Right atrium auricular region (tissue), 2 donors: ENCODE results near the gene MTARC2. TPM values are rescaled to one million over a fixed set of nuclear protein-coding genes. Genes with fewer than 3 reads are reported as not detected.

Experiments
- DNase-seq: peaks from one replicate; pipeline ENCODE4 v3.0.0-alpha.2; 2019; ENCODE audit warnings: low spot score
- H3K27ac ChIP-seq, 2 donors: fragments of 200-600 bp; sonication (generic); 1 replicate in 1 of 2; 2 replicates in 1 of 2; pipeline ENCODE4 v1.5.1; 2016 to 2019
- H3K27me3 ChIP-seq, 2 donors: fragments of 200-600 bp; sonication (generic); one replicate each; pipeline versions ENCODE4 v1.5.1 to v1.6.0; 2017 to 2019
- H3K36me3 ChIP-seq: fragments of 200-600 bp; sonication (generic); one replicate; pipeline ENCODE4 v1.5.1; 2016
- H3K4me1 ChIP-seq, 2 donors: fragments of 200-600 bp; sonication (generic); one replicate each; pipeline versions ENCODE4 v1.5.1 to v1.6.0; 2017 to 2019
- H3K4me3 ChIP-seq, 2 donors: fragments of 200-600 bp; sonication (generic); 1 replicate in 1 of 2; 2 replicates in 1 of 2; pipeline ENCODE4 v1.5.1; 2017 to 2019; ENCODE audit warnings: mild to moderate bottlenecking in 1 of 2, moderate library complexity in 1 of 2
- H3K9me3 ChIP-seq, 2 donors: fragments of 200-600 bp; sonication (generic); one replicate each; pipeline ENCODE4 v1.5.1; 2019
- total RNA-seq, 2 donors: library from RNA; depleted of rRNA; stranded (reverse); fragments of >200 nt; gene quantifications; one replicate each; pipeline ENCODE4 v1.1.0, GENCODE V29; 2016
- TF ChIP-seq, protein P1 (sequence below), 2 donors: fragments of 200-600 bp; sonication (generic); IDR thresholded peaks; one replicate each; pipeline ENCODE4 v1.5.1; 2019; ENCODE audit warnings: antibody characterized with exemption in 2 of 2

MTARC2 gene
- total RNA-seq, 2 donors from 2014 or later = 13.6 to 23.6 TPM

DNA sequence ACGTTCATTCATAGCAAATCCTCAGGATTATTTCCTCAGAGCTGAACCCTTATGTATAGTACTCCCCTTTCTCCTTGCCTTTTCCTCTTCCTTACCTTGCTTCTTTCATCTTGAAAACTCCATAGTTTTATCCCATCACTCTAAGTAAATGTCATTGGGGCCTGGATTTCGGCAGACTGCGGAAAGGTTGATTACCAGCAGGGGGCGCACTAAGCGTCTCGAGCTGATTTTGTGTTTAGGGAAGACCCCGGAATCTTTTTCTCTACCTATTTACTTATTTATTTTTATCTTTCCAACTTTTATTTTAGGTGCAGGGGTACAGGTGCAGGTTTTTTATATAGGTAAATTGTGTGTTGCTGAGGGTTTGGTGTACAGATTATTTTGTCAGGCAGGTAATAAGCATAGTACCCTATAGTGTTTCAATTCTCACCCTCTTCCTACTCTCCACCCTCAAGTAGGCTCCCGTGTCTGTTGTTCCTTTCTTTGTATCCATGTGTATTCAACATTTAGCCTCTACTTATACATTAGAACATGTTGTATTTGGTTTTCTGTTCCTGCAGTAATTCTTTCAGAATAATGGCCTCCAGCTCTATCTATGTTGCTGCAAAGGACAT is 27.2 kb downstream of the MTARC2 start:
- TF ChIP-seq, protein P1, sequence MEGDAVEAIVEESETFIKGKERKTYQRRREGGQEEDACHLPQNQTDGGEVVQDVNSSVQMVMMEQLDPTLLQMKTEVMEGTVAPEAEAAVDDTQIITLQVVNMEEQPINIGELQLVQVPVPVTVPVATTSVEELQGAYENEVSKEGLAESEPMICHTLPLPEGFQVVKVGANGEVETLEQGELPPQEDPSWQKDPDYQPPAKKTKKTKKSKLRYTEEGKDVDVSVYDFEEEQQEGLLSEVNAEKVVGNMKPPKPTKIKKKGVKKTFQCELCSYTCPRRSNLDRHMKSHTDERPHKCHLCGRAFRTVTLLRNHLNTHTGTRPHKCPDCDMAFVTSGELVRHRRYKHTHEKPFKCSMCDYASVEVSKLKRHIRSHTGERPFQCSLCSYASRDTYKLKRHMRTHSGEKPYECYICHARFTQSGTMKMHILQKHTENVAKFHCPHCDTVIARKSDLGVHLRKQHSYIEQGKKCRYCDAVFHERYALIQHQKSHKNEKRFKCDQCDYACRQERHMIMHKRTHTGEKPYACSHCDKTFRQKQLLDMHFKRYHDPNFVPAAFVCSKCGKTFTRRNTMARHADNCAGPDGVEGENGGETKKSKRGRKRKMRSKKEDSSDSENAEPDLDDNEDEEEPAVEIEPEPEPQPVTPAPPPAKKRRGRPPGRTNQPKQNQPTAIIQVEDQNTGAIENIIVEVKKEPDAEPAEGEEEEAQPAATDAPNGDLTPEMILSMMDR (IDR thresholded peaks at IDR 0.05) = peak; percentile 89
- Histone ChIP-seq H3K36me3 (peaks cover 4% of the 10 kb centered on the region), H3K27ac (no peak overlapping the region), H3K4me1 (peaks cover 0 to 6% of the 10 kb centered on the region in 2 donors), H3K4me3 (no peak overlapping the region), H3K9me3 (no peaks in the 10 kb centered on the region), H3K27me3 (no peaks in the 10 kb centered on the region)
- DNase-seq = no peak

DNA sequence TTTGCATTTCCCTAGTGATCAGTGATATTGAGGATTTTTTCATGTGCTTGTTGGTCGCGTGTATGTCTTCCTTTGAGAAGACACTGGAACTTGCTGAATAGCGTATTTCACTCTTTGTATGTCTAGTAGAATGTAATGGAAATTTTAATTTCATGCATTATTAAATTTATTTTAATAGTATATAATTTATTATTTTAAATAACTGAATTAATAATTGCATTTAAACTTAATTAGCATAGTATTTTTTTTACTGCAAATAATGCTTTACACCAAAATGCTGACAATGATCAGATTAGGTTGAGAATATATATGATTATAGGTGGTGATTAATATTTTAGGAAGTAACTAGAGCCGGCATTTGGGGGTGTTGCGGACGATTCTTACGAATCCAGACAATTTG is 28.1 kb downstream of the MTARC2 start:
- no peak overlapping the region for H3K27ac ChIP-seq
- no peaks in the 10 kb centered on the region for H3K36me3 ChIP-seq
- H3K9me3 ChIP-seq = no peaks in the 10 kb centered on the region
- no peak for DNase-seq
- no peak overlapping the region for H3K4me3 ChIP-seq
- H3K27me3 ChIP-seq = no peaks in the 10 kb centered on the region
- H3K4me1 ChIP-seq = peaks cover 0 to 6% of the 10 kb centered on the region in 2 donors
- TF ChIP-seq, protein P1 (IDR thresholded peaks at IDR 0.05) = no peak

DNA sequence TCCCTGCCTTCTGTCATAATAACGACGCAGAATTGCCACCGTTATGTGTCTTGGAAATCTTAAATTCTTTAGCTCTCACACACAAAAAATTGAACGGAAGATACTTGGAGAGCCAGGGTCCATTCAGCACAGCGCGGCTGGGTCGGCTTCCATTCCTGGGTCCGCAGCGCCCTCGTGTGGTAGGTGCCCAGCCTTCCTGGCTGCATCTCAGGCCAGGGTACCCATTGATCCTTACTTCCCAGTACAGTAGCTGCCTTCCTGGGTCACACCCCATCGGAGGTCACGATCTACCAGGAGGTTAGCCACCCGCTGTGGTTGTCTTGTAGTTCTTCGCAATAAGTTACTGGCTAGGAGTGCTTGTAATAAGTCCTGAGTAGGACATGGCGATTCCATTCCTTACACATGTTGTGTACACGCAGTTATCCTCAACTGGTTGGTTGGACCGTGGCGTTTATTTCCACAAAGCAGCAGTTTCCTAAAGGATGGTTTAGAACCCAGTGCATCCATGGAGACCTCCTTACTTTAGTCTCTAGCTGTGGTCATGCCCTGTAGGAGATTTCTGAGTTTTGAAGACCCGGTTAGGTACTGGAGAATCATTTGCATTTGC is 28.7 kb downstream of the MTARC2 start:
- Histone ChIP-seq H3K9me3 (no peaks in the 10 kb centered on the region), H3K27me3 (no peaks in the 10 kb centered on the region), H3K36me3 (peaks cover 3% of the 10 kb centered on the region), H3K4me1 (peaks cover 0 to 6% of the 10 kb centered on the region in 2 donors), H3K27ac (no peak overlapping the region), H3K4me3 (no peak overlapping the region)
- peak; percentile 83 for DNase-seq
- TF ChIP-seq, protein P1 (IDR thresholded peaks at IDR 0.05) = peak; percentile 71 to 94

DNA sequence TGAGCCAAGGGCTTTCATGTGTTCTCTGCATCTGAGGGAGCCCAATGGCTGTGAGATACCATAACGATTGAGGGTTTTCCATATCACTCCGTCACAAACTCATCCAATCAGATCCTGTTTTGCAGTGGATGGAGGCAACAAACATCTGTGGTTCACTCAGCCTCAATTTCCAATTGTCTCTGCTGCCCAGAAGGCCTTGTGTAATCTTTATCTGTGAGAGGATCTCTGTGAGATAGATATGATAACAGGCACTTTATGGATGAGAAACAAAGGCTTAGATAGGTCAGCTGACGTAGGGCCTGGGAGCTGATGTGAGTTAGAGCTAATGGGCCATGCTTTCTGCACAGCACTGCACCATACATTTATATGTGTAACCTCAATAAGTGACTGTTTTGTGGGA is 35.3 kb downstream of the MTARC2 start:
- no peak for DNase-seq
- H3K9me3 ChIP-seq = no peaks in the 10 kb centered on the region
- H3K27ac ChIP-seq = no peak overlapping the region
- peaks cover 13% of the 10 kb centered on the region for H3K36me3 ChIP-seq
- H3K4me1 ChIP-seq = peaks cover 0 to 22% of the 10 kb centered on the region in 2 donors
- H3K27me3 ChIP-seq = no peaks in the 10 kb centered on the region
- TF ChIP-seq, protein P1 (IDR thresholded peaks at IDR 0.05) = no peak
- no peak overlapping the region for H3K4me3 ChIP-seq

DNA sequence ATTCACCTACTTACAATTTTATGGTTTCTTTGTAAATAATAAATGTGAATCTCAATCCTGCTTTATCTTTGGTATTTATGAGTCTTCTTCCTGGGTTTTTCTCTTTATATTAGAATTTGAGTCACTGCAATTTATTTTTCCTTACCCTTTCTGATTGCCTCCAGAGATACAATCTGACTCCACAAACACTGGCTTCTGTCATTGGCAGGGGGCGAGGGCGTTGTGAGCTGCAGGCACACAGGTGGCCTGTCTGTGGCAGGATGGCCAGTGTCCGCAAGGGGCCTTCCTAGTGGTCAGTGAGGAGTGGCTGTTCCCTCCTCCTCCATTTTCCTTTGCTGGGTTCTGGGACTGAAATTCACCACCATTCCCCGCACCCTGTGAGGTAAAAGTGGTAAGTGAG is 36.6 kb downstream of the MTARC2 start:
- no peak for DNase-seq
- peaks cover 13% of the 10 kb centered on the region for H3K36me3 ChIP-seq
- TF ChIP-seq, protein P1 (IDR thresholded peaks at IDR 0.05) = no peak
- no peak overlapping the region for H3K4me3 ChIP-seq
- H3K27ac ChIP-seq = no peak overlapping the region
- H3K4me1 ChIP-seq = peaks cover 0 to 24% of the 10 kb centered on the region in 2 donors
- no peaks in the 10 kb centered on the region for H3K27me3 ChIP-seq
- no peaks in the 10 kb centered on the region for H3K9me3 ChIP-seq
